ENCODE data around the gene RAB6A. TPM values are rescaled to one million over a fixed set of nuclear protein-coding genes. Genes with fewer than 3 reads are reported as not detected.
A peak's percentile ranks its signal among the peaks of the same experiment; 100 is the strongest.

Gene RAB6A
- total and polyA plus RNA-seq, 10 of the 15 experiments (the other 5 are each of a cell fraction or from before 2014, with no cell fraction given), result 9.8 to 107 (median 34.1) TPM

DNA sequence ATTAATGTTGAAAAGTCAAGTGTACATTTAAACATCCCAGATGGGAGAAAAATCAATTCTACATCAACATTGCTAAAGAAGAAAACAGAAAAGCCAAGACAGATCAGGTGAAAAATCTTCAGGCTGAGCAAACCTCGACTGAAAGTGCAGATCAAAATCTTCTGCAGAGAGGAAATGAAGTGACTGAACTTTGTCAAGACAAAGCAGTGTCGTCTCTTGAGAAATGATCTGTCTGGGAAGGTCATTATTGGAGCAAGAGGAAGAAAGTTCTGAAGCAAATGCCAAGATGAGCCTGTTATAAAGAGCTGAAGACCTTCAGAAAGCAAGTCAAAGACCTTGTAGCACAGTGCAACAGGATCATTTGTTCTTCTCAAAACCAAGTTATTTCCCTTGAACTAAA is 120.3 kb downstream of the RAB6A start:
- no peak for ATAC-seq
- WGBS (ENCODE audit: insufficient coverage, insufficient replicate concordance, low lambda C conversion rate, missing lambda C conversion rate), result 14% methylated on average over 2 of the region's 2 CpGs

DNA sequence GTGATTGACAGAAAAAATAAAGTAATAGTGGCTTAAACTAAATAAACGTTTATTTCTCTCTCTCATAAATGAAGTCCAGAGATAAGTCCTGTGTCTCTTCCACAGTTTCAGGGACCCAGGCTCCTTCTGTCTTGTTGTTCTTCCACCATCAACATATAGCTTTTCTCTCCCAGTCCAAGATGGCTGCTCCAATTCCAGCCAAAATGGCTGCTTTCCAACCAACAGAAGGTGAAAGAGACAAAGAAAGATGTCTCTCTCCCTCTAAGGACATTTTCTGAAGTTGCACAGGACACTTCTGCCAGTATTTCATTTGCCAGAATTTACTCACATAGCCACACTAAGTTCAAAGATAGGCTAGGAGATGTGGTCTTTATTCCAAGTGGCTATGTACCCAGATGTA is 123.9 kb downstream of the RAB6A start:
- Histone ChIP-seq H3K79me2 (ENCODE audit: control insufficient read depth, insufficient read depth, low read length) (no peaks in the 10 kb centered on the region), H2AFZ (ENCODE audit: control insufficient read depth, low read depth, low read length) (no peak overlapping the region), H3K9me3 (replicated peaks; ENCODE audit: control insufficient read depth, insufficient read depth, low read length) (no peaks in the 10 kb centered on the region; the same call in 2 of the 3 replicates), H3K4me1 (ENCODE audit: control insufficient read depth, insufficient read depth, low read length) (no peaks in the 10 kb centered on the region), H3K36me3 (ENCODE audit: control insufficient read depth in 2 of 2, insufficient read depth in 2 of 2, low read length in 1 of 2) (no peaks in the 10 kb centered on the region), H4K20me1 (ENCODE audit: control insufficient read depth, insufficient read depth) (no peaks in the 10 kb centered on the region), H3K27ac (ENCODE audit: control insufficient read depth, insufficient read depth) (no peak overlapping the region), H3K4me3 (no peak overlapping the region), H3K9ac (ENCODE audit: control insufficient read depth, insufficient read depth, low read length) (no peak overlapping the region), H3K27me3 (replicated peaks in 1 of 2; ENCODE audit: control insufficient read depth in 2 of 2, insufficient read depth in 2 of 2, low read length in 1 of 2) (no peaks in the 10 kb centered on the region), H3K4me2 (ENCODE audit: control insufficient read depth, insufficient read depth) (no peak overlapping the region)
- FAIRE-seq (no peak), DNase-seq (ENCODE audit: low read depth, low spot score) (no peak), ATAC-seq (no peak)
- SMC1A ChIA-PET (ENCODE audit: uncharacterized antibody, unreplicated experiment), result interaction anchor here (1.1 to 2.0 kb wide), 3 partner anchors 11 to 120 kb away, joined by 3 to 7 read pairs (median 3); no protein-coding TSS in a partner anchor
- 32% methylated on average over 1 of the region's 1 CpG for WGBS (ENCODE audit: insufficient coverage, insufficient replicate concordance, low lambda C conversion rate, missing lambda C conversion rate)
- CTCF ChIA-PET, result interaction anchor here (1.3 to 2.6 kb wide), 2 partner anchors 11 to 158 kb away, joined by 5 to 17 read pairs; no protein-coding TSS in a partner anchor
- intact Hi-C loops (cut with micrococcal nuclease; ENCODE audit: unreplicated experiment) (no loop called here), in situ Hi-C loops (cut with MboI) (no loop called here)
- RAD21 ChIA-PET (ENCODE audit: unreplicated experiment), result interaction anchor here (1.1 kb wide), 1 partner anchor 11 kb away, joined by 4 read pairs; no protein-coding TSS in a partner anchor
- no TSS peak for BruUV-seq (replicated peaks)
- POLR2A ChIA-PET, result interaction anchor here (0.7 kb wide), 1 partner anchor 11 kb away, joined by 6 read pairs; no protein-coding TSS in a partner anchor
- TF ChIP-seq ETV6 (conservative IDR thresholded peaks at IDR 0.05 in 1 of 2, IDR thresholded peaks at IDR 0.05 in 1 of 2; ENCODE audit: borderline replicate concordance in 1 of 2, low read depth in 1 of 2) (no peak), YY1 (IDR thresholded peaks at IDR 0.05; ENCODE audit: low read depth, low read length) (peak; percentile 75), KLF5 (IDR thresholded peaks at IDR 0.05; ENCODE audit: partially characterized antibody) (no peak)

More for the DNA sequence above, 120.3 kb downstream of the RAB6A start:
- Histone ChIP-seq H3K27me3 (replicated peaks in 1 of 2; ENCODE audit: control insufficient read depth in 2 of 2, insufficient read depth in 2 of 2, low read length in 1 of 2) (no peaks in the 10 kb centered on the region), H3K4me2 (ENCODE audit: control insufficient read depth, insufficient read depth) (no peak overlapping the region), H3K9ac (ENCODE audit: control insufficient read depth, insufficient read depth, low read length) (no peak overlapping the region), H2AFZ (ENCODE audit: control insufficient read depth, low read depth, low read length) (no peak overlapping the region), H3K4me3 (no peak overlapping the region), H3K4me1 (ENCODE audit: control insufficient read depth, insufficient read depth, low read length) (no peaks in the 10 kb centered on the region), H3K27ac (ENCODE audit: control insufficient read depth, insufficient read depth) (no peak overlapping the region), H3K9me3 (replicated peaks; ENCODE audit: control insufficient read depth, insufficient read depth, low read length) (no peaks in the 10 kb centered on the region), H4K20me1 (ENCODE audit: control insufficient read depth, insufficient read depth) (no peaks in the 10 kb centered on the region), H3K79me2 (ENCODE audit: control insufficient read depth, insufficient read depth, low read length) (no peaks in the 10 kb centered on the region), H3K36me3 (ENCODE audit: control insufficient read depth in 2 of 2, insufficient read depth in 2 of 2, low read length in 1 of 2) (no peaks in the 10 kb centered on the region)
- RAD21 ChIA-PET (ENCODE audit: unreplicated experiment), result interaction anchor here (0.7 kb wide), 1 partner anchor 15 kb away, joined by 3 read pairs; no protein-coding TSS in a partner anchor
- TF ChIP-seq TCF12 (IDR thresholded peaks at IDR 0.05; ENCODE audit: low read depth, low read length), result no peak
- TF ChIP-seq EP300 (IDR thresholded peaks at IDR 0.05; ENCODE audit: borderline replicate concordance in 1 of 2, control insufficient read depth in 1 of 2, low read depth in 2 of 2, low read length in 2 of 2), result no peak
- TF ChIP-seq SRF (IDR thresholded peaks at IDR 0.05; ENCODE audit: low read depth in 2 of 2, low read length in 2 of 2), result no peak
- no TSS peak for BruUV-seq (replicated peaks)
- intact Hi-C loops (cut with micrococcal nuclease; ENCODE audit: unreplicated experiment), result no loop called here
- FAIRE-seq, result no peak
- in situ Hi-C loops (cut with MboI), result no loop called here
- SMC1A ChIA-PET (ENCODE audit: uncharacterized antibody, unreplicated experiment), result interaction anchor here (1.3 kb wide), 1 partner anchor 15 kb away, joined by 6 read pairs; no protein-coding TSS in a partner anchor
- CTCF ChIA-PET, result interaction anchor here (0.7 to 1.1 kb wide), 3 partner anchors 15 to 20 kb away, joined by 4 to 6 read pairs (median 4); no protein-coding TSS in a partner anchor
- DNase-seq (ENCODE audit: low read depth, low spot score), result no peak
- POLR2A ChIA-PET, result interaction anchor here (0.6 to 1.1 kb wide), 3 partner anchors 10 to 340 kb away, joined by 3 to 7 read pairs (median 5); no protein-coding TSS in a partner anchor

All from GM12878 (cell line).